ENCODE measurements around the gene ZIK1.
A peak's percentile ranks its signal among the peaks of the same experiment; 100 is the strongest.

The ZIK1 gene

DNA sequence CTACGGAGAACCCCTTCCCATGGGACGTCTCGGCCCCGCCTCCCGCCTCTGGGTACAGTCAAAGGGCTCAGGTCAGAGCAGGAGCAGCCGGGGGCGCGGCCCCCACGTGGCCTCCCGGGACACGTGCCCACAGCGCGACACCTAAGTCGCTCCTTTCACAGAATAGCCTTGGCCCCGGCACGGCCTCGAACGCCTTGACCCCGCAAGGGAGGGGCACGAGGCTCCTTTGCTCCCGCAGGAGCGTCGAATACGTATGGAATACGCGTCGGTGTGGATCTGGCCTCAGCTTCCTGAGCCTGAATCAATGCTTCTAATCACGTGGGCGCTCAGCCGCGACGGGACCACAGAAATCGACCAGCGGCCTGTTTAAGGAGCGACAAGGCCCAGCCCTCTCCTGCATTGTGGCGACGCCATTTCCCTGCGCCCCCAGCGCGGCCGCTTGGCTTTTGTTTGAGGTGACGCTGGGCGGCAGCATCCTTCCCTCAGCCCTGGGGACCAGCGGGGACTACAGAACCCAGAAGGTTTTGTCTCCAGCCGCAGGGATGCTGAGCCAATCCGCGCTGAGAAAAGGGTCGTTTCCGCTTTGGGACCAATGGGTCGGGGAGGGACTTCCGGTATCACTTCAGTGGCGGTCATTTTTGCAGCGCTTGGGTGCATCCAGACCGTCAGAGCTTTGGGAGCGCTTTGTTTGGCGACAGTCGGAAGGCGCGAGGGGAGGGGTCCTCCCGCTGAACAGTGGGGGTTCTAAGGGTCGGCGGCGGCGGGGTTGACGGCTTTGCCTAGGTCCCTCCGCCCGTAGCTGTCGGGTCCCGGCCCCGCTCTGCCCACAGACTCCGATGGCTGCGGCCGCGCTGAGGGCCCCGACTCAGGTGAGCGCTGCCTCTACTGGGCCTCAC, at the start of gene ZIK1:
ZIK1 (plus strand) TSS at position 625 of the 896 bp plus-strand sequence; CDS start at position 837, 212 bp downstream.
- peak; percentile 88 for DNase-seq

DNA sequence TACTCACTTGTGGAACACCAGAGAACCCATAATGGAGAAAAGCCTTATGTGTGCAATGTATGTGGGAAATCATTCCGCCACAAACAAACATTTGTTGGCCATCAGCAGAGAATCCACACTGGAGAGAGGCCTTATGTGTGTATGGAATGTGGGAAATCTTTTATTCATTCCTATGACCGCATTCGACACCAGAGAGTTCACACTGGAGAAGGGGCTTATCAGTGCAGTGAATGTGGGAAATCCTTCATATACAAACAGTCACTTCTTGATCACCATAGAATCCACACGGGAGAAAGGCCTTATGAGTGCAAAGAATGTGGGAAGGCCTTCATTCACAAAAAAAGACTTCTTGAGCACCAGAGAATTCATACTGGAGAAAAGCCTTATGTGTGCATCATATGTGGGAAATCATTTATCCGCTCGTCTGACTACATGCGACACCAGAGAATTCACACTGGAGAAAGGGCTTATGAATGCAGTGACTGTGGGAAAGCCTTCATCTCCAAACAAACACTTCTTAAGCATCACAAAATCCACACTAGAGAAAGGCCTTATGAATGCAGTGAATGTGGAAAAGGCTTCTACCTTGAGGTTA, 45.9 kb upstream of the ZIK1 start:
- no peak for DNase-seq

GRCh38 chr19:57546513-57546912, 37.4 kb upstream of the ZIK1 start:
- no peak for DNase-seq

GRCh38 chr19:57552432-57552831, 31.5 kb upstream of the ZIK1 start:
- DNase-seq = no peak

DNA sequence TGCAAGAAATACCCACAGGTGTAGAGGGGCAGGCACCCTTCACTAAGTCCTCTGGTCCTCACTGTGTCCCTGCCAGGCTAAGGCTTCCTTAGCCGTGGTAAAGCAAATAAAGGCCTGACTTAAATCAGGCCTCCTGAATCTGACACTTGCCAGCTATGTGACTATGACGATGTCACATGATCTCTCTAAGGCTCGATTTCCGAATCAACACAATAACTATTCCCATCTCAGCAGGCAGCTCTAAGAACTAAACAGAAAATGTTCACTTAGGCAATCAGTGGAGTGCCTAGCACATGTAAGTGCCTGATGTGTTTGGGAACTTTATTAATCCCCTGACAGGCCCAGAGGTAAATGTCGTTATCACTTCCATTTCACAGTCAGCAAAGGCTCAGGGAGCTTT, 26.3 kb upstream of the ZIK1 start:
- DNase-seq = no peak

DNA sequence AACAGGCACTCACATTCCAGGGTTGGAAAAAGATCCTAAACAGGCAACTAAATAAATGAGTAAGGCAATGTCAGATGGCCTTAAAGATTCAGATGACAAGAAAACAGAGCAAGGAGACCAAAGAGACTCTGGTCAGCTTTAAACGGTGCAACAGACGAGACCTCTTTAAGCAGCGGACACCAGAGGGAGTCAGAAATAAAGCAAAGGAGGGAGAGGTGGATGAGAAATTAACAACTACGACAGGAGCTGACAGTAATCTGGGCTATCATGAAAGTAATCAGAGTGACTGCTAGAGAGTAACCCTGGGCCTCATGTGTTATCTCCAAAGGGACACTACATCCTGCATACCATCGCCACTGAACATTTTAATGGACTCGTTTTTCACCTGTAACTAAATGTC, 25.4 kb upstream of the ZIK1 start:
- no peak for DNase-seq

- DNase-seq = no peak
Measured at GRCh38 chr19:57559008-57559403, 24.9 kb upstream of the ZIK1 start.

- peak; percentile 97 for DNase-seq
Measured at GRCh38 chr19:57559404-57560025, 24.4 kb upstream of the ZIK1 start, which contains the start of gene ZNF550. TSS of gene ZNF550 (minus strand) at chr19:57559863. CDS start at chr19:57559682, 181 bp downstream.

DNA sequence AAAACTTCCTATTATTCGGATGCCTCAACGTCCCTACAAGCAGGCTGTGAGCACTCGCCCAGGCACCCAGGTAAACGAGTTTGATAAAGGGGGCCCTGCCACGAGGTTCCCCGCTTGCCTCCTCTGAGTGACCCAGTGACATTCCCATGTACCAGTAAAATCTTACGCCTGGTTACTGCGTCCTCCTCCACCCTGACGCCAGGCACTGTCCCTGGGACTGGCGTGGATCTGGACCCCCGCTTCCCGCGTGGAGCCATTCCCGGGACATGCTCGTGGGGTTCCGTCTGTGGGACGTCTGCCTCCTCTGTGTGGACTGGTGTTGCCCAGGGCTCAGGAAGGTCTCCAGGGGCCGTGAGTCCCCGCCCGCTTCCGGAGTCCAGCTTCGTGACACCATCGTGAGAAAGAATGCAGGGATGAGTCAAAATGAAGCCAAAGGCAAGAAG, 23.9 kb upstream of the ZIK1 start:
- DNase-seq = no peak

- DNase-seq = no peak
Measured at GRCh38 chr19:57563547-57563946, 20.4 kb upstream of the ZIK1 start.

GRCh38 chr19:57566396-57567265, 17.3 kb upstream of the ZIK1 start:
- no peak for DNase-seq

GRCh38 chr19:57570707-57571106, 13.2 kb upstream of the ZIK1 start:
- no peak for DNase-seq

DNA sequence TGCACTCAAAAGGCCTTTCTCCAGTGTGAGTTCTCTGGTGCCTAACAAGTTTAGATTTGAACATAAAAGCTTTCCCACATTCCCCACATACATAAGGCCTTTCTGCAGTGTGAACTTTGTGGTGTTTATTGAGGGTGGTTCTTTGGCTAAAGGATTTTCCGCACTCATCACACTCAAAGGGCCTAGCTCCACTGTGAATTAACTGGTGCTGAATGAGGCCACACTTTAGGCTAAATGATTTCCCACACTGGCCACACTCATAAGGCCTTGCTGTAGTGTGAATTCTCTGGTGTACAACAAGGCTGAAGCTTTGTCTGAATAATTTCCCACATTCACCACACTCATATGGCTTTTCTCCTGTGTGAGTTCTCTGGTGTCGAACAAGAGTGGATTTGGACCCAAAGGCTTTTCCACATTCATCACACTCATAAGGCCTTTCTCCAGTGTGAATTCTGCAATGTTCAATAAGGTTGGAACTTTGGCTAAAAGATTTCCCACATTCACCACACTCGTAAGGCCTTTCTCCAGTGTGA, 11.5 kb upstream of the ZIK1 start:
- no peak for DNase-seq

GRCh38 chr19:57576661-57577060, 7.3 kb upstream of the ZIK1 start:
- DNase-seq = no peak

GRCh38 chr19:57578487-57579205, 5.3 kb upstream of the ZIK1 start, which contains the start of gene ZNF416:
TSS of gene ZNF416 (minus strand) at chr19:57578911. CDS start at chr19:57578704, 207 bp downstream.
- peak; percentile 100 for DNase-seq

DNA sequence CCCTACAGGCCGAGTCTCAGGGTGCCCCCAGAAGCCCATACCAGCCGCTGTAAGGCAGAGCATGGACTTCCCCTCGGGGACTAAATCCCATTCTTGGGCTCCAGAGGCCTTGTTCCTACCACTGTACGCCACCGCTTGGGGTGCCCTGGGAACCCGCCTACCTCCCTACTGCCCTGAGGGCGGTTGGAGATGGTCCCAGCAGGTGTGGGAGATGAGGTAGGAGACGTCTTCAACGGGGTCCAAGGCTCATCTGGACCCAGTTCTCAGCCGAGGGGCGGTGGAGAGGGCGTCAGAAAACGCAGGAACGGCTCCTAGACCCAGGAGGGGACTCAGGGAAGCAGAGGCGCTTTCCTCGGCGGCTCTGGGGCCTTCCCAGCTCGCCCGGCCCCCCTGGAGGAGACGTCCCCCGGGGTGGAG, 833 bp upstream of the ZIK1 start:
- no peak for DNase-seq

- no peak for DNase-seq
Measured at GRCh38 chr19:57587529-57587928, 3.6 kb downstream of the ZIK1 start.

DNA sequence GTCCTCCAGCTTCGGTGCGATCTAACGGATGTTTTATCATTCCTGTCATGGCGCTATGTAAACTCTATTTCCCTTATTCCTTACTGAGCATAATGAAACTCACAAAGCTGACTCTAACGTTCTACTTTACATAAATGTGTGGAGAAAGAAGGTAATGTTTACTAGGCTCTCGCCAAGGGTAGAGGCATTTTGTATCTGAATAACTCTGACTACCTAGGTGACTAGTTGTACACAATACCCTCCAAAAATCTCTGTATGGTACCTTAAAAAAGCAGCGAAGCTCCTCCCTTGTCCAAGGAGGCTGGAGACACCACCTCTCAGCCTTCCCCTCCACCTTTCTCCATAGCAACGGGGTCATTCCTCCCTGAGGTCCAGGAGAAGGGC, 15.4 kb downstream of the ZIK1 start:
- no peak for DNase-seq

- DNase-seq = peak; percentile 95
Measured at GRCh38 chr19:57599761-57600383, 15.9 kb downstream of the ZIK1 start, which contains the start of gene ZNF530. TSS of gene ZNF530 (plus strand) at chr19:57599885. CDS start at chr19:57604346, 4,461 bp downstream.

GRCh38 chr19:57606931-57607330, 23.0 kb downstream of the ZIK1 start:
- DNase-seq = no peak

DNA sequence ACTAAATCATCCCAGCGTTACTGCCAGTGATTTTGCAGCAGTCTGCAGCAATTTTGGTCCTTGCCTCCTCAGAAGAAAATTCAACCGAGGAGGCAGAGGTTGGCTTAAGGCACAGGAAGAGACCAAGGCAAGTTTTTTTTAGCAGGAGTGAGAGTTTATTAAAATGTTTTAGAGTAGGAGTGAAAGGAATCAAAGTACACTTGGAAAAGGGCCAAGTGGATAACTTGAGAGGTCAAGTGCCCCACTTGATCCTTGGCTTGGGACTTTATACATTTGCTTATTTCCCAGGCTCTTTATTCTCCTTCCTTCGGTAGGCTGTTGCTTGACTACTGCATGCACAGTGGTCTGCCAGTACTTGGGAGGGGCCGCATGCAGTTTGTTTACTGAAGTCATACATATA, 27.2 kb downstream of the ZIK1 start:
- DNase-seq = no peak
